ENCODE results near the gene FUZ.
A peak's percentile ranks its signal among the peaks of the same experiment; 100 is the strongest.
"Not testable (repeated sequence)": the region's sequence is repeated elsewhere in the genome, so short reads cannot be mapped to it uniquely, and the experiment has no call there.

FUZ gene

GRCh38 chr19:49830766-49831165 is 17.7 kb upstream of the FUZ start:
- no peak for DNase-seq (ENCODE audit: low read depth)
- no peak overlapping the region for H3K4me3 ChIP-seq (ENCODE audit: low read length)
- TF ChIP-seq CTCF (conservative IDR thresholded peaks at IDR 0.05; ENCODE audit: low read length) = no peak

GRCh38 chr19:49829721-49830120 is 16.6 kb upstream of the FUZ start:
- H3K4me3 ChIP-seq (ENCODE audit: low read length) = no peak overlapping the region
- no peak for DNase-seq (ENCODE audit: low read depth)
- no peak for TF ChIP-seq CTCF (conservative IDR thresholded peaks at IDR 0.05; ENCODE audit: low read length)

DNA sequence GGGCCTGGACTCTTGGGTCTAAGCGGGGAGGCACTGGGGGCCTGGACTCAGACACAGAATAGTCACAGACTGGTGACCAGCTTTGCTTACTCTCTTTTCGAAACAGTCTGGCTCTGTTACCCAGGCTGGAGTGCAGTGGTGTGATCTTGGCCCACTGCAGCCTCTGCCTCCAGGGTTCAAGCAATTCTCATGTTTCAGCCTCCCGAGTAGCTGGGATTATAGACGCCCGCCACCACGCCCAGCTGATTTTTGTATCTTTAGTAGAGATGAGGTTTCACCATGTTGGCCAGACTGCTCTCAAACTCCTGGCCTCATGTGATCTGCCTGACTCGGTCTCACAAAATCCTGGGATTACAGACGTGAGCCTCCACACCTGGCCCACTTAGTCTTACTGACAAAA is 16.1 kb upstream of the FUZ start:
- no peak overlapping the region for H3K4me3 ChIP-seq (ENCODE audit: low read length)
- no peak for TF ChIP-seq CTCF (conservative IDR thresholded peaks at IDR 0.05; ENCODE audit: low read length)
- no peak for DNase-seq (ENCODE audit: low read depth)

GRCh38 chr19:49827034-49827433 is 13.9 kb upstream of the FUZ start:
- DNase-seq (ENCODE audit: low read depth) = no peak
- H3K4me3 ChIP-seq (ENCODE audit: low read length) = no peak overlapping the region
- no peak for TF ChIP-seq CTCF (conservative IDR thresholded peaks at IDR 0.05; ENCODE audit: low read length)

DNA sequence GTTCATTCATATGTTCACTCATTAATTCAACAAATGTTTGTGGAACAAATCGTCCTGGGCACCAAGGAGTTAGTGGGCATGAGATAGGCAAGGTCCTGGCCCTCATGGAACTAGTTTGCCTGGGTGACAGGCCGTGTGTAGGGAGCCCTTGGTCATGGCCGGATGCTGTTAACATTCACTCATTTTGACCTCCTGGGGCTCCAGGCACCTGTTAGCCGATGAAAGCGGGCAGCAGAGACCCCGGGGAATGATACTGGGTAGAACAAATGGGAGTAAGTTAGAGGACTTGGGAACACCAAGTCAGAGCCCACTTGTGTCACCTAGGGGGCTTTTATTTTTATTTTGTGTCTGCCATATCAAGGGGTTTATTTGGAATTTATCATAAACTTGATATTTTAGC is 11.6 kb upstream of the FUZ start:
- TF ChIP-seq CTCF (conservative IDR thresholded peaks at IDR 0.05; ENCODE audit: low read length) = no peak
- H3K4me3 ChIP-seq (ENCODE audit: low read length) = no peak overlapping the region
- no peak for DNase-seq (ENCODE audit: low read depth)

GRCh38 chr19:49823472-49823871 is 10.4 kb upstream of the FUZ start:
- TF ChIP-seq CTCF (conservative IDR thresholded peaks at IDR 0.05; ENCODE audit: low read length) = no peak

GRCh38 chr19:49820125-49820524 is 7.0 kb upstream of the FUZ start:
- no peak for TF ChIP-seq CTCF (conservative IDR thresholded peaks at IDR 0.05; ENCODE audit: low read length)
- no peak for DNase-seq (ENCODE audit: low read depth)
- no peak overlapping the region for H3K4me3 ChIP-seq (ENCODE audit: low read length)

More at GRCh38 chr19:49823472-49823871, 10.4 kb upstream of the FUZ start:
- no peak for DNase-seq (ENCODE audit: low read depth)
- H3K4me3 ChIP-seq (ENCODE audit: low read length) = no peak overlapping the region

- DNase-seq (ENCODE audit: low read depth) = not testable (repeated sequence)
- H3K4me3 ChIP-seq (ENCODE audit: low read length) = peak overlapping the region; percentile 99
These were observed 6.5 kb upstream of the FUZ start for GRCh38 chr19:49819452-49820115.

Data from AG10803 (cell line).